H1 (cell line): Measurements from ENCODE around the gene STRN. TPM values are rescaled to one million over a fixed set of nuclear protein-coding genes. Genes with fewer than 3 reads are reported as not detected.

ENCODE experiments used
- CBX8 ChIP-seq: fragments of 300-800, 300-1000 bp; sonication (generic); IDR thresholded peaks from 2 replicates; pipeline ENCODE4 v1.7.1; 2016; ENCODE audit warnings: low read depth, low read length, borderline replicate concordance
- CEBPB ChIP-seq: IDR thresholded peaks from 2 replicates; pipeline ENCODE4 v1.6.1; 2012; ENCODE audit warnings: low read depth, low read length
- EGR1 ChIP-seq: IDR thresholded peaks from 2 replicates; pipeline ENCODE4 v1.6.1; 2011; ENCODE audit warnings: low read depth, low read length, borderline replicate concordance
- KDM1A ChIP-seq: fragments of 200-600, 300-600 bp; sonication (generic); IDR thresholded peaks from 2 replicates; pipeline ENCODE4 v1.7.1; 2016; ENCODE audit warnings: mild to moderate bottlenecking, low read length, borderline replicate concordance
- PHF8 ChIP-seq: fragments of 200-600 bp; sonication (generic); conservative IDR thresholded peaks from 2 replicates; pipeline ENCODE4 v1.7.1; 2012; ENCODE audit warnings: low read depth, mild to moderate bottlenecking, inconsistent platforms, low read length, moderate library complexity
- SIRT6 ChIP-seq: IDR thresholded peaks from one replicate; pipeline ENCODE4 v1.7.1; 2012; ENCODE audit warnings: low read length, inconsistent platforms
- SIX5 ChIP-seq: IDR thresholded peaks from 2 replicates; pipeline ENCODE4 v1.6.1; 2011; ENCODE audit warnings: mild to moderate bottlenecking, low read depth, low read length
- SP4 ChIP-seq: IDR thresholded peaks from 2 replicates; pipeline ENCODE4 v1.6.1; 2012; ENCODE audit warnings: low read length, inconsistent platforms
- TCF12 ChIP-seq: IDR thresholded peaks from 2 replicates; pipeline ENCODE4 v1.6.1; 2011; ENCODE audit warnings: low read depth, mild to moderate bottlenecking, low read length
- TEAD4 ChIP-seq: IDR thresholded peaks from 2 replicates; pipeline ENCODE4 v1.6.1; 2012; ENCODE audit warnings: low read depth, low read length, inconsistent platforms, mixed read lengths
- polyA plus RNA-seq, 7 experiments: library from polyadenylated mRNA; depleted of rRNA in 3 of 7; stranded (reverse) in 5 of 7; unstranded in 2 of 7; fragments of >200 nt in 5 of 7; fragments of 200-250 nt in 2 of 7; gene quantifications; 1 replicate in 5 of 7; 2 replicates in 1 of 7; 4 replicates in 1 of 7; pipeline versions ENCODE4 v1.2.1 to v1.2.3, GENCODE V29; 2011 to 2013; ENCODE audit warnings: missing spikeins in 2 of 7, mixed read lengths in 2 of 7
- total RNA-seq: library from RNA; stranded (reverse); fragmentation: NEBNext Ultra II Directional; extraction: Animal tissue kit (Norgen Biotek cat#: 25700); gene quantifications from 2 replicates; pipeline ENCODE4 v1.2.1, GENCODE V29; 2021
- TF ChIP-seq, protein P1 (sequence below): IDR thresholded peaks from 2 replicates; pipeline ENCODE4 v1.6.1; 2012; ENCODE audit warnings: inconsistent platforms

STRN gene
- total and polyA plus RNA-seq, 2 of the 8 experiments (the other 6 are each of a cell fraction or from before 2014, with no cell fraction given): 8.3 to 47.0 TPM

- no peak for TF ChIP-seq CBX8
- no peak for TF ChIP-seq TEAD4
- no peak for TF ChIP-seq SP4
- no peak for TF ChIP-seq SIRT6
- no peak for TF ChIP-seq CEBPB
- TF ChIP-seq PHF8: no peak
- no peak for TF ChIP-seq KDM1A
- no peak for TF ChIP-seq SIX5
- TF ChIP-seq, protein P1, sequence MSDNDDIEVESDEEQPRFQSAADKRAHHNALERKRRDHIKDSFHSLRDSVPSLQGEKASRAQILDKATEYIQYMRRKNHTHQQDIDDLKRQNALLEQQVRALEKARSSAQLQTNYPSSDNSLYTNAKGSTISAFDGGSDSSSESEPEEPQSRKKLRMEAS: no peak
- TF ChIP-seq EGR1: no peak
- TF ChIP-seq TCF12: no peak
These were observed 11.2 kb downstream of the STRN start (continued) for GRCh38 chr2:36954977-36955607.
